ENCODE results near the gene ACTR3C.

DNA sequence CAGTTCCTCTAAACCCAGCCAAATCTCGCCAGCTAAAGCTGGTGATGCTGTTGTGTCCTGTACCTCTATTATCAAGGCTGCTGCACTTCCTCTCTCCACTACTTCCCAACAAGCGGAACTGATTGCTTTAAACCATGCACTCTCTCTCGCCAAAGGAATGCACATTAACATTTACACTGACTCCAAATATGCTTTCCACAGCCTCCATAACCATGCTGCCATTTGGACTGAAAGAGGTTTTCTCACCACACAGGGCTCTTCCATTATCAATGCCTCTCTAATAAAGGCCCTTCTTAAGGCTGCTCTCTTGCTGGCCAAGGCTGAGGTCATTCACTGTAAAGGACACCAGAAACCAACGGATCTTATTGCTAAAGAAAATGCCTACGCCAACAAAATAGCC lies 11.6 kb downstream of the ACTR3C start:
- TF ChIP-seq, protein P1, sequence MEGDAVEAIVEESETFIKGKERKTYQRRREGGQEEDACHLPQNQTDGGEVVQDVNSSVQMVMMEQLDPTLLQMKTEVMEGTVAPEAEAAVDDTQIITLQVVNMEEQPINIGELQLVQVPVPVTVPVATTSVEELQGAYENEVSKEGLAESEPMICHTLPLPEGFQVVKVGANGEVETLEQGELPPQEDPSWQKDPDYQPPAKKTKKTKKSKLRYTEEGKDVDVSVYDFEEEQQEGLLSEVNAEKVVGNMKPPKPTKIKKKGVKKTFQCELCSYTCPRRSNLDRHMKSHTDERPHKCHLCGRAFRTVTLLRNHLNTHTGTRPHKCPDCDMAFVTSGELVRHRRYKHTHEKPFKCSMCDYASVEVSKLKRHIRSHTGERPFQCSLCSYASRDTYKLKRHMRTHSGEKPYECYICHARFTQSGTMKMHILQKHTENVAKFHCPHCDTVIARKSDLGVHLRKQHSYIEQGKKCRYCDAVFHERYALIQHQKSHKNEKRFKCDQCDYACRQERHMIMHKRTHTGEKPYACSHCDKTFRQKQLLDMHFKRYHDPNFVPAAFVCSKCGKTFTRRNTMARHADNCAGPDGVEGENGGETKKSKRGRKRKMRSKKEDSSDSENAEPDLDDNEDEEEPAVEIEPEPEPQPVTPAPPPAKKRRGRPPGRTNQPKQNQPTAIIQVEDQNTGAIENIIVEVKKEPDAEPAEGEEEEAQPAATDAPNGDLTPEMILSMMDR (IDR thresholded peaks at IDR 0.05), result no peak
- no peak for TF ChIP-seq EP300 (IDR thresholded peaks at IDR 0.05)
- TF ChIP-seq POLR2A (IDR thresholded peaks at IDR 0.05), result no peak
